ENCODE results near the gene SRSF2. TPM values are rescaled to one million over a fixed set of nuclear protein-coding genes. Genes with fewer than 3 reads are reported as not detected.

Gene SRSF2
- total and polyA plus RNA-seq, 9 of the 15 experiments (the other 6 are each of a cell fraction or from before 2014, with no cell fraction given), result 161 to 583 (median 393) TPM

DNA sequence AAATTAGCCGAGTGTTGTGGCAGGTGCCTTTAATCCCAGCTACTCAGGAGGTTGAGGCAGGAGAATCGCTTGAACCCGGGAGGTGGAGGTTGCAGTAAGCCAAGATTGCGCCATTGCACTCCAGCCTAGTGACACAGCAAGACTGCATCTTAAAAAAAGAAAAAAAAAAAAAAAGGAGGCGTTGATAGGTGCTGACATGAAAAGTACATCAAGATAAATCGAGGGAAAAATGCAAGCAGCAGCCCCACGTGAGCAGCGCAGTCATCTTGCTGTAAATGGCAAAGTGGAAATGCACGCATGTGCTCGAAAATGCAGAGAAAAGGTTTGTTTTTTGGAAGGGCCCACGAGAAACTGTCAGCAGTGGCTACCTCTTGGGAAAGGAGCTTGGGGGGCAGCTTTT is 47.3 kb downstream of the SRSF2 start (continued):
- TF ChIP-seq, protein P1, sequence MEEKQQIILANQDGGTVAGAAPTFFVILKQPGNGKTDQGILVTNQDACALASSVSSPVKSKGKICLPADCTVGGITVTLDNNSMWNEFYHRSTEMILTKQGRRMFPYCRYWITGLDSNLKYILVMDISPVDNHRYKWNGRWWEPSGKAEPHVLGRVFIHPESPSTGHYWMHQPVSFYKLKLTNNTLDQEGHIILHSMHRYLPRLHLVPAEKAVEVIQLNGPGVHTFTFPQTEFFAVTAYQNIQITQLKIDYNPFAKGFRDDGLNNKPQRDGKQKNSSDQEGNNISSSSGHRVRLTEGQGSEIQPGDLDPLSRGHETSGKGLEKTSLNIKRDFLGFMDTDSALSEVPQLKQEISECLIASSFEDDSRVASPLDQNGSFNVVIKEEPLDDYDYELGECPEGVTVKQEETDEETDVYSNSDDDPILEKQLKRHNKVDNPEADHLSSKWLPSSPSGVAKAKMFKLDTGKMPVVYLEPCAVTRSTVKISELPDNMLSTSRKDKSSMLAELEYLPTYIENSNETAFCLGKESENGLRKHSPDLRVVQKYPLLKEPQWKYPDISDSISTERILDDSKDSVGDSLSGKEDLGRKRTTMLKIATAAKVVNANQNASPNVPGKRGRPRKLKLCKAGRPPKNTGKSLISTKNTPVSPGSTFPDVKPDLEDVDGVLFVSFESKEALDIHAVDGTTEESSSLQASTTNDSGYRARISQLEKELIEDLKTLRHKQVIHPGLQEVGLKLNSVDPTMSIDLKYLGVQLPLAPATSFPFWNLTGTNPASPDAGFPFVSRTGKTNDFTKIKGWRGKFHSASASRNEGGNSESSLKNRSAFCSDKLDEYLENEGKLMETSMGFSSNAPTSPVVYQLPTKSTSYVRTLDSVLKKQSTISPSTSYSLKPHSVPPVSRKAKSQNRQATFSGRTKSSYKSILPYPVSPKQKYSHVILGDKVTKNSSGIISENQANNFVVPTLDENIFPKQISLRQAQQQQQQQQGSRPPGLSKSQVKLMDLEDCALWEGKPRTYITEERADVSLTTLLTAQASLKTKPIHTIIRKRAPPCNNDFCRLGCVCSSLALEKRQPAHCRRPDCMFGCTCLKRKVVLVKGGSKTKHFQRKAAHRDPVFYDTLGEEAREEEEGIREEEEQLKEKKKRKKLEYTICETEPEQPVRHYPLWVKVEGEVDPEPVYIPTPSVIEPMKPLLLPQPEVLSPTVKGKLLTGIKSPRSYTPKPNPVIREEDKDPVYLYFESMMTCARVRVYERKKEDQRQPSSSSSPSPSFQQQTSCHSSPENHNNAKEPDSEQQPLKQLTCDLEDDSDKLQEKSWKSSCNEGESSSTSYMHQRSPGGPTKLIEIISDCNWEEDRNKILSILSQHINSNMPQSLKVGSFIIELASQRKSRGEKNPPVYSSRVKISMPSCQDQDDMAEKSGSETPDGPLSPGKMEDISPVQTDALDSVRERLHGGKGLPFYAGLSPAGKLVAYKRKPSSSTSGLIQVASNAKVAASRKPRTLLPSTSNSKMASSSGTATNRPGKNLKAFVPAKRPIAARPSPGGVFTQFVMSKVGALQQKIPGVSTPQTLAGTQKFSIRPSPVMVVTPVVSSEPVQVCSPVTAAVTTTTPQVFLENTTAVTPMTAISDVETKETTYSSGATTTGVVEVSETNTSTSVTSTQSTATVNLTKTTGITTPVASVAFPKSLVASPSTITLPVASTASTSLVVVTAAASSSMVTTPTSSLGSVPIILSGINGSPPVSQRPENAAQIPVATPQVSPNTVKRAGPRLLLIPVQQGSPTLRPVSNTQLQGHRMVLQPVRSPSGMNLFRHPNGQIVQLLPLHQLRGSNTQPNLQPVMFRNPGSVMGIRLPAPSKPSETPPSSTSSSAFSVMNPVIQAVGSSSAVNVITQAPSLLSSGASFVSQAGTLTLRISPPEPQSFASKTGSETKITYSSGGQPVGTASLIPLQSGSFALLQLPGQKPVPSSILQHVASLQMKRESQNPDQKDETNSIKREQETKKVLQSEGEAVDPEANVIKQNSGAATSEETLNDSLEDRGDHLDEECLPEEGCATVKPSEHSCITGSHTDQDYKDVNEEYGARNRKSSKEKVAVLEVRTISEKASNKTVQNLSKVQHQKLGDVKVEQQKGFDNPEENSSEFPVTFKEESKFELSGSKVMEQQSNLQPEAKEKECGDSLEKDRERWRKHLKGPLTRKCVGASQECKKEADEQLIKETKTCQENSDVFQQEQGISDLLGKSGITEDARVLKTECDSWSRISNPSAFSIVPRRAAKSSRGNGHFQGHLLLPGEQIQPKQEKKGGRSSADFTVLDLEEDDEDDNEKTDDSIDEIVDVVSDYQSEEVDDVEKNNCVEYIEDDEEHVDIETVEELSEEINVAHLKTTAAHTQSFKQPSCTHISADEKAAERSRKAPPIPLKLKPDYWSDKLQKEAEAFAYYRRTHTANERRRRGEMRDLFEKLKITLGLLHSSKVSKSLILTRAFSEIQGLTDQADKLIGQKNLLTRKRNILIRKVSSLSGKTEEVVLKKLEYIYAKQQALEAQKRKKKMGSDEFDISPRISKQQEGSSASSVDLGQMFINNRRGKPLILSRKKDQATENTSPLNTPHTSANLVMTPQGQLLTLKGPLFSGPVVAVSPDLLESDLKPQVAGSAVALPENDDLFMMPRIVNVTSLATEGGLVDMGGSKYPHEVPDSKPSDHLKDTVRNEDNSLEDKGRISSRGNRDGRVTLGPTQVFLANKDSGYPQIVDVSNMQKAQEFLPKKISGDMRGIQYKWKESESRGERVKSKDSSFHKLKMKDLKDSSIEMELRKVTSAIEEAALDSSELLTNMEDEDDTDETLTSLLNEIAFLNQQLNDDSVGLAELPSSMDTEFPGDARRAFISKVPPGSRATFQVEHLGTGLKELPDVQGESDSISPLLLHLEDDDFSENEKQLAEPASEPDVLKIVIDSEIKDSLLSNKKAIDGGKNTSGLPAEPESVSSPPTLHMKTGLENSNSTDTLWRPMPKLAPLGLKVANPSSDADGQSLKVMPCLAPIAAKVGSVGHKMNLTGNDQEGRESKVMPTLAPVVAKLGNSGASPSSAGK (IDR thresholded peaks at IDR 0.05), result 0 out of 2 replicates have a peak, but pooled peaks have one; percentile 18
- TF ChIP-seq TFAM (CRISPR knock-in tag; conservative IDR thresholded peaks at IDR 0.05), result no peak
- TF ChIP-seq NEUROD1 (IDR thresholded peaks at IDR 0.05; ENCODE audit: borderline replicate concordance, low read depth, low read length, partially characterized antibody), result no peak
- TF ChIP-seq RBFOX2 (IDR thresholded peaks at IDR 0.05; ENCODE audit: low read depth, low read length), result no peak
- TF ChIP-seq, protein P2, sequence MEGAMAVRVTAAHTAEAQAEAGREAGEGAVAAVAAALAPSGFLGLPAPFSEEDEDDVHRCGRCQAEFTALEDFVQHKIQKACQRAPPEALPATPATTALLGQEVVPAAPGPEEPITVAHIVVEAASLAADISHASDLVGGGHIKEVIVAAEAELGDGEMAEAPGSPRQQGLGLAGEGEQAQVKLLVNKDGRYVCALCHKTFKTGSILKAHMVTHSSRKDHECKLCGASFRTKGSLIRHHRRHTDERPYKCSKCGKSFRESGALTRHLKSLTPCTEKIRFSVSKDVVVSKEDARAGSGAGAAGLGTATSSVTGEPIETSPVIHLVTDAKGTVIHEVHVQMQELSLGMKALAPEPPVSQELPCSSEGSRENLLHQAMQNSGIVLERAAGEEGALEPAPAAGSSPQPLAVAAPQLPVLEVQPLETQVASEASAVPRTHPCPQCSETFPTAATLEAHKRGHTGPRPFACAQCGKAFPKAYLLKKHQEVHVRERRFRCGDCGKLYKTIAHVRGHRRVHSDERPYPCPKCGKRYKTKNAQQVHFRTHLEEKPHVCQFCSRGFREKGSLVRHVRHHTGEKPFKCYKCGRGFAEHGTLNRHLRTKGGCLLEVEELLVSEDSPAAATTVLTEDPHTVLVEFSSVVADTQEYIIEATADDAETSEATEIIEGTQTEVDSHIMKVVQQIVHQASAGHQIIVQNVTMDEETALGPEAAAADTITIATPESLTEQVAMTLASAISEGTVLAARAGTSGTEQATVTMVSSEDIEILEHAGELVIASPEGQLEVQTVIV (CRISPR knock-in tag; IDR thresholded peaks at IDR 0.05; ENCODE audit: borderline replicate concordance), result no peak
- TF ChIP-seq SMARCE1 (IDR thresholded peaks at IDR 0.05), result 0 out of 2 replicates have a peak, but pooled peaks have one; percentile 18
- no peak for TF ChIP-seq MAFK (IDR thresholded peaks at IDR 0.05; ENCODE audit: low read length)
- TF ChIP-seq NFE2 (IDR thresholded peaks at IDR 0.05; ENCODE audit: low read depth), result peak; percentile 60
- no peak for TF ChIP-seq ZNF592 (IDR thresholded peaks at IDR 0.05)
- no peak for TF ChIP-seq SPI1 (IDR thresholded peaks at IDR 0.05; ENCODE audit: borderline replicate concordance, low read depth, low read length)
- TF ChIP-seq C11orf30 (IDR thresholded peaks at IDR 0.05; ENCODE audit: low read depth), result peak; percentile 74

Data from K562 (cell line).